GM18505 (cell line): ENCODE results near the gene GYG2.
"Not testable (repeated sequence)": the region's sequence is repeated elsewhere in the genome, so short reads cannot be mapped to it uniquely, and the experiment has no call there.

Experiments used
- ATAC-seq: cut with Tn5 transposase; IDR thresholded peaks from one replicate; pipeline ENCODE4 v1.9.1; 2021; ENCODE audit not compliant: unreplicated experiment
- POLR2A ChIP-seq: IDR thresholded peaks from 4 replicates; pipeline ENCODE4 v1.6.1; 2011; ENCODE audit warnings: borderline replicate concordance; ENCODE audit not compliant: insufficient read depth, insufficient read length; ENCODE audit errors: extremely low read depth

GYG2 gene

DNA sequence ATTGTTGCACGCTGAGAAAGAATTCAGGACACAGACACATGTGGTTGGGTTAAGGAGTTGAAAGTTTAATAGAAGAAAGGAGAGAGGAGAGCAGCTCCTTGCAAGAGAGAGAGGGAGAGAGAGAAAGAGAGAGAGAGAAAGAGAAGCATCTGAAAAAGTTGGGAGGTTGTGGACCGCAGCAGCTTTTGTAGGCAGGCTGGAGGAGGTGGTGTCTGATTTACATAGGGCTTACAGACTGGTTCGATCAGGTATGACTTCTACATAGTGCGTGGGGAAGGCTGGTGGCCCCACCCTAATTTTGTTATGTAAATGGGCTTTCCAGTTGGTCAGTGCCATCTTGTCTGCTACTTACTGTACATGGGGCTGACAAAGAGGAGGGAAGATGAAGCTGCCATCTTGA, 27.5 kb upstream of the GYG2 start:
- TF ChIP-seq POLR2A: no peak
- ATAC-seq: no peak

GRCh38 chrX:2802376-2803090, 26.2 kb upstream of the GYG2 start:
- ATAC-seq: not testable (repeated sequence)

- ATAC-seq: not testable (repeated sequence)
Measured at GRCh38 chrX:2803486-2803885, 25.2 kb upstream of the GYG2 start.

DNA sequence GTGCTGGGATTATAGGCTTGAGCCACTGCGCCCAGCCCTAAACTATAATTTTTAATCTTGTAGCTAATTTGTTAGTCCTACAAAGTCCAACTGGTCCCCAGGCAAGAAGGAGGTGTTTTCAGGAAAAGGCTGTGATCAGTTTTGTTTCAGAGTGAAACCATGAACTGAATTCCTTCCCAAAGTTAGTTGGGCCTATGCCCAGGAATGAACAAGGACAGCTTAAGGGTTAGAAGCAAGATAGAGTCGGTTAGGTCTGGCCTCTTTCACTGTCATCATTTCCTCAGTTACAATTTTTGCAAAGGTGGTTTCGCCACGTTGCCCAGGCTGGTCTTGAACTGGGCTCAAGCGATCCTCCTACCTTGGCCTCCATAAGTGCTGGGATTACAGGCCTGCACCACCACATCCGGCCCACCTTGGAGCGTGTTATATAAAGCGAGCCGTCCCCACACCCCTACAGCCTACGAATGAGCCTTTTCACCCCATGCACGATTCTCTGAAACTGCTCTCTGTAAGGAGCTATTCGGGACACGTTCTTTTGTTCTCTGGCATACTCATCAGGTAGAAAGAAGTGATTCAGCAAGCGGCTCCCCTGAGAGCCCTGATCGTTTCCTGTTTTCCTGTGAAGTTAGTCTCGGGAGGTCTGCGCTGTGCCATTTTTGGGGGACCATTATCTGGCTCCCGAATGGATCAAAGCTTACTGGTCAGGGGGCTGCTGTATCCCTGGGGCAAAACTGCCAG, 24.5 kb upstream of the GYG2 start:
- ATAC-seq: not testable (repeated sequence)

DNA sequence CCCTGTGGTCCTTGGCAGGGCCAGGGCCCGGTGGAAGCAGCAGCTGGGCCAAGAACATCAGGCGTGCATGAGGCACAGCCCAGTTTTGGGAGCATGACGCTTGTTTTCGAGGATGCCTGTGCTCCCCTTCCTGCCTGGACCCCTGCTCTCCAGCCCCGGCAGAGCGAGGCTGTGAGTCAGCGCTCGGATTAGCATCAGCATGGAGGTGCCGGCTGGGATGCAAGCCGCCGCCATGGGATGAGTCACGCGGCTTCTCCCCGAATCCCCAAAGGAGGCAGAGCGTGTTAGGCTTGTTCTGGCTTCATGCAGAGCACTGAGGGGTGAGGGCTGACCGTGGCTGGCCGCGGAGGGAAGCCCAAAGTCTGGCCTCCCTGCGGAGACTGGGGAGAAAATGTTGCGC, 23.9 kb upstream of the GYG2 start:
- ATAC-seq: not testable (repeated sequence)

DNA sequence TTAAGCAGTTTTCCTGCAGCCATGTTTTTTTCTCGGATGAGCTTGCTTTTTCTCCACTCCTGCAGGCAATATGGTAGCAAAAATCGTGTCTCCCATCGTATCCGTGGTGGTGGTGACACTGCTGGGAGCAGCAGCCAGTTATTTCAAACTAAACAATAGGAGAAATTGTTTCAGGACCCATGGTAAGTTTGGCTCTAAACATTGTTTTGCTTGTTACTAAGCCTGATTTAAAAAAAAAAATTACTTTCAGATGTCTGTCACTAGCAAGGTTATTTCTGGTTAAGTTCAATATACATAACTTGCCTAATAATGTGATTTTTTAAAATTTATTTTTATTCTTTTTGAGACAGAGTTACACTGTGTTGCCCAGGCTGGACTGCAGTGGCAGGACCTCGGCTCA, 17.5 kb upstream of the GYG2 start:
- no peak for TF ChIP-seq POLR2A
- ATAC-seq: no peak

GRCh38 chrX:2812161-2812907, 16.4 kb upstream of the GYG2 start:
- ATAC-seq: peak; percentile 59

- TF ChIP-seq POLR2A: no peak
Measured at GRCh38 chrX:2817036-2817435, 11.7 kb upstream of the GYG2 start.

DNA sequence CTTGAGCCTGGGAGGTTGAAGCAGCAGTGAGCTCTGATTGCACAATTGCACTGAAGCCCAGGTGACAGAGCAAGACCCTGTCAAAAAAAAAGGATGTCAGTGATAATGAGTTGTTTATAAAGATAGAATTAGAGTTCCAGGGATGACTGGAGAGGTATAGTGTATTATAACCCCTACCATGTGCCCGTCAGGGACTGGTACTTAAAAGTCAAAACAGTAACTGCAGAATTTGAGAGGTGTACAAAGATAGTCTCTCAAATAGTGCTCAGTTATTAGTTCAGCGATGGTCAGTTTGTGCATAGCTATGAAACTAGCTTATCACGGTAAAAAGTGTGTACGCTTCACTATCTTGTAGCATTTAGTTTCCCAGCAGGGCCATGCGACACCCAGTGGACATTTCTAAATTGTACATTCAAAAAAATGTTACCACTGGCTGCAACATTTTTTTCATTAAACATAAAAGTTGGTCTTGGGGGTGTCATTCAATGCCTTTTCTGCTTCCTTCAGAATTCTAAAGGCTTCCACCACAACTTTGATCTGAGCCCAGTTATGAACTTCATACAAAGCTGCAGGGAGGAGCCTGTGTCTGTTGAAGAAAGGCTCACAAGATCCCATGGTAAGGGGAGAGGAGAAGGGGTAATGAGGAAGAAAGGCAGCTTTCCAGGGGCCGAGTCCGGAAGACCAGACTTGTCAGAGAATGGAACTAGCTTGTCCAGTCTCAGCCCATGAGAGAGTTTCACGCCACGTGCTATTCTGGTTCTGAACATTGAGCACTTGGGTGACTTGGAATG, 9.2 kb upstream of the GYG2 start:
- TF ChIP-seq POLR2A: no peak
- no peak for ATAC-seq

More at GRCh38 chrX:2817036-2817435, 11.7 kb upstream of the GYG2 start:
- no peak for ATAC-seq

GRCh38 chrX:2820136-2820771, 8.5 kb upstream of the GYG2 start:
- no peak for TF ChIP-seq POLR2A
- no peak for ATAC-seq

DNA sequence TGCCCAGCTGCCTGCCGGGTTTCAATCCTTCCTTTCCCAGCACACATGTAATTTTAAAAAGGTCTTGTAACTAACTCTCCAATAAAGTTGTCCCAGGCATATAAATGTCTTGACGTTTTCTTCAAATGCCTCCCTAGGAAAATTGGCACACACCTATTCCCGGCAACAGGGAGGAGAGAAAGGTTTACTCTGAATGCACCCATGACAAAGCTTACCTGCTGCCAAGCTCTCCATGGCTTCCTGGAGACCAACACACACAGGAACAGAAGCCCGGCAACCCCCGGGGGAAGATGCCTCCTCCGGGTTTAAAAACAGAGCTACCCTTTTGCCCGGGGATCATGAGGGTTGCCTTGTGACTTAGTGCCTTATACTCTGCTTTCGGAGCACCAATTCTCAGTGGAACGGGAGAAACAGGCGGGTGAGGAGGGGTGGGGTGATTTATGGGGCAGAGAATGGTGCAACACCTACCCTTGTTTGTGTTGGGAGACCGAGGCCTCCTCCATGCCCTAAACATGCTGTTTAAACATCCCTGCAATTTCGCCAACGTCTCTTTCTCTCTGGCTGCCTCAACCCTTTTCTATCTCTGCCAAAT, 4.8 kb upstream of the GYG2 start:
- TF ChIP-seq POLR2A: no peak
- no peak for ATAC-seq

GRCh38 chrX:2824886-2825285, 3.8 kb upstream of the GYG2 start:
- TF ChIP-seq POLR2A: no peak
- ATAC-seq: no peak

DNA sequence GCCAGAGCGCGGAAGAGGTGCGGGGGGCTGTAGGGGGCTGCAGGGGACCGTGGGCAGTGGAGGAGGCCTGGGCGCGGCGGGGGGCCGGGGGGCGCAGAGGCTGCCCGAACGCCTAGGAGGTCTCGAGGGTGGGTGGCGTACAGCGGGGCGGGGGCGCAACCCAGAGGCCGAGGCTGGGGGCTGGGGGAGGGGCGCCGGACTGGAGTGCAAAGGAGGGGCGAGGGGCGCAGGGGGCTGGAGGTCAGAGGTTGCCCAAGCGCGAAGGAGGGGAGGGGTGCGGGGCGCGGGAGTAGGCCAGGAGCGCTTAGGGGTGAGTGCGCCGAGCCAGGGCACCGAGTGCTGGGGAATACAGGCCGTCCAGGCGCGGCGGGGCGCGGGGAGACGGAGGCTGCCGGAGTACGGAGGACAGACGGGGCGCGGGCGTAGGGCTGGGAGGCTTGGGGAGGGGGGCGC, 255 bp downstream of the GYG2 start:
- ATAC-seq: no peak
- no peak for TF ChIP-seq POLR2A
